ENCODE measurements around the gene GALNS.

Gene GALNS

GRCh38 chr16:88874938-88875599 lies 18.3 kb upstream of the GALNS start:
- no peaks in the 10 kb centered on the region for H3F3A ChIP-seq (ENCODE audit: insufficient read depth, low read length)
- H4K20me1 ChIP-seq (ENCODE audit: insufficient read depth, low read length): no peaks in the 10 kb centered on the region
- H3K4me2 ChIP-seq (ENCODE audit: low read length): no peak overlapping the region
- peaks cover 17% of the 10 kb centered on the region for H3K27me3 ChIP-seq (ENCODE audit: insufficient read depth, low read length)
- no peaks in the 10 kb centered on the region for H3K79me2 ChIP-seq (ENCODE audit: insufficient read depth, low read length)
- H3K9ac ChIP-seq (ENCODE audit: low read length): no peak overlapping the region
- H3K27ac ChIP-seq (ENCODE audit: low read depth, low read length, poor library complexity, severe bottlenecking): no peak overlapping the region
- TF ChIP-seq CTCF (IDR thresholded peaks at IDR 0.05; ENCODE audit: low read length) (no peak), EZH2 (IDR thresholded peaks at IDR 0.05; ENCODE audit: borderline replicate concordance, low read length) (no peak)
- H3K36me3 ChIP-seq (ENCODE audit: insufficient read depth, low read length): peaks cover 20% of the 10 kb centered on the region
- H2AFZ ChIP-seq (ENCODE audit: low read length): no peak overlapping the region
- no peaks in the 10 kb centered on the region for H3K9me2 ChIP-seq (ENCODE audit: low read depth, low read length)
- no peaks in the 10 kb centered on the region for H3K9me3 ChIP-seq (ENCODE audit: low read length)
- no peak overlapping the region for H3K4me3 ChIP-seq (ENCODE audit: low read depth, low read length, poor library complexity, severe bottlenecking)
- H3K4me1 ChIP-seq (ENCODE audit: insufficient read depth, low read length, severe bottlenecking): no peaks in the 10 kb centered on the region

- no peaks in the 10 kb centered on the region for H3F3A ChIP-seq (ENCODE audit: insufficient read depth, low read length)
- H3K4me1 ChIP-seq (ENCODE audit: insufficient read depth, low read length, severe bottlenecking): no peaks in the 10 kb centered on the region
- H3K79me2 ChIP-seq (ENCODE audit: insufficient read depth, low read length): no peaks in the 10 kb centered on the region
- H3K27ac ChIP-seq (ENCODE audit: low read depth, low read length, poor library complexity, severe bottlenecking): no peak overlapping the region
- peaks cover 11% of the 10 kb centered on the region for H3K36me3 ChIP-seq (ENCODE audit: insufficient read depth, low read length)
- H3K4me2 ChIP-seq (ENCODE audit: low read length): no peak overlapping the region
- H3K9ac ChIP-seq (ENCODE audit: low read length): no peak overlapping the region
- H3K9me3 ChIP-seq (ENCODE audit: low read length): no peaks in the 10 kb centered on the region
- H2AFZ ChIP-seq (ENCODE audit: low read length): no peak overlapping the region
- no peak for TF ChIP-seq EZH2 (IDR thresholded peaks at IDR 0.05; ENCODE audit: borderline replicate concordance, low read length)
- no peaks in the 10 kb centered on the region for H3K9me2 ChIP-seq (ENCODE audit: low read depth, low read length)
- no peaks in the 10 kb centered on the region for H4K20me1 ChIP-seq (ENCODE audit: insufficient read depth, low read length)
- H3K4me3 ChIP-seq (ENCODE audit: low read depth, low read length, poor library complexity, severe bottlenecking): no peak overlapping the region
- H3K27me3 ChIP-seq (ENCODE audit: insufficient read depth, low read length): peaks cover 22% of the 10 kb centered on the region
These were observed 16.0 kb upstream of the GALNS start for GRCh38 chr16:88872650-88873331.

- Histone ChIP-seq H2AFZ (ENCODE audit: low read length) (no peak overlapping the region), H3K9me2 (ENCODE audit: low read depth, low read length) (no peaks in the 10 kb centered on the region), H3K27me3 (ENCODE audit: insufficient read depth, low read length) (peaks cover 24% of the 10 kb centered on the region), H3K9ac (ENCODE audit: low read length) (no peak overlapping the region), H3K4me3 (ENCODE audit: low read depth, low read length, poor library complexity, severe bottlenecking) (no peak overlapping the region), H3K4me1 (ENCODE audit: insufficient read depth, low read length, severe bottlenecking) (no peaks in the 10 kb centered on the region), H3K4me2 (ENCODE audit: low read length) (no peak overlapping the region), H3K79me2 (ENCODE audit: insufficient read depth, low read length) (no peaks in the 10 kb centered on the region), H3F3A (ENCODE audit: insufficient read depth, low read length) (no peaks in the 10 kb centered on the region), H4K20me1 (ENCODE audit: insufficient read depth, low read length) (no peaks in the 10 kb centered on the region), H3K36me3 (ENCODE audit: insufficient read depth, low read length) (peaks cover 5% of the 10 kb centered on the region), H3K9me3 (ENCODE audit: low read length) (no peaks in the 10 kb centered on the region), H3K27ac (ENCODE audit: low read depth, low read length, poor library complexity, severe bottlenecking) (no peak overlapping the region)
- no peak for TF ChIP-seq EZH2 (IDR thresholded peaks at IDR 0.05; ENCODE audit: borderline replicate concordance, low read length)
- TF ChIP-seq CTCF (IDR thresholded peaks at IDR 0.05; ENCODE audit: low read length): no peak
These were observed 15.1 kb upstream of the GALNS start for GRCh38 chr16:88871730-88872416.

Measured in OCI-LY1 (cell line).